GM19043 (cell line): ENCODE data around the gene BCAR3.

Experiments used
- ATAC-seq: cut with Tn5 transposase; IDR thresholded peaks from one replicate; pipeline ENCODE4 v1.9.1; 2021; ENCODE audit warnings: low read depth; ENCODE audit not compliant: unreplicated experiment

Gene BCAR3

GRCh38 chr1:93602101-93602500 lies 79.5 kb downstream of the BCAR3 start:
- no peak for ATAC-seq

GRCh38 chr1:93601686-93602085 lies 80.0 kb downstream of the BCAR3 start:
- no peak for ATAC-seq

GRCh38 chr1:93600663-93601062 lies 81.0 kb downstream of the BCAR3 start:
- no peak for ATAC-seq

GRCh38 chr1:93599479-93599878 lies 82.2 kb downstream of the BCAR3 start:
- ATAC-seq: no peak

- no peak for ATAC-seq
Observed at GRCh38 chr1:93598861-93599439, 82.7 kb downstream of the BCAR3 start.

- ATAC-seq: no peak
Observed at GRCh38 chr1:93598396-93598795, 83.2 kb downstream of the BCAR3 start.

- ATAC-seq: no peak
Observed at GRCh38 chr1:93597709-93598108, 83.9 kb downstream of the BCAR3 start.

- no peak for ATAC-seq
Observed at GRCh38 chr1:93596329-93597089, 85.1 kb downstream of the BCAR3 start.

GRCh38 chr1:93595743-93596142 lies 85.9 kb downstream of the BCAR3 start:
- no peak for ATAC-seq

GRCh38 chr1:93595266-93595665 lies 86.4 kb downstream of the BCAR3 start:
- ATAC-seq: no peak

GRCh38 chr1:93594603-93594880 lies 87.1 kb downstream of the BCAR3 start:
- ATAC-seq: no peak

GRCh38 chr1:93593854-93594602 lies 87.6 kb downstream of the BCAR3 start:
- ATAC-seq: no peak

- no peak for ATAC-seq
Observed at GRCh38 chr1:93592551-93592949, 89.1 kb downstream of the BCAR3 start.

- peak; percentile 77 for ATAC-seq
Observed at GRCh38 chr1:93591676-93592550, 89.7 kb downstream of the BCAR3 start.

- peak; percentile 25 for ATAC-seq
Observed at GRCh38 chr1:93591291-93591675, 90.4 kb downstream of the BCAR3 start.

GRCh38 chr1:93588955-93589354 lies 92.7 kb downstream of the BCAR3 start:
- no peak for ATAC-seq

GRCh38 chr1:93588206-93588605 lies 93.4 kb downstream of the BCAR3 start:
- ATAC-seq: no peak

- no peak for ATAC-seq
Observed at GRCh38 chr1:93587354-93587753, 94.3 kb downstream of the BCAR3 start.

- no peak for ATAC-seq
Observed at GRCh38 chr1:93585059-93585966, 96.3 kb downstream of the BCAR3 start.
